ENCODE results near the gene PLEKHG7. TPM values are rescaled to one million over a fixed set of nuclear protein-coding genes. Genes with fewer than 3 reads are reported as not detected.
"Not testable (repeated sequence)": the region's sequence is repeated elsewhere in the genome, so short reads cannot be mapped to it uniquely, and the experiment has no call there.

PLEKHG7 gene
- total and polyA plus RNA-seq, 2 donors (not counting 1 experiment from before 2014, with no cell fraction given): 7.5 to 23.2 TPM

DNA sequence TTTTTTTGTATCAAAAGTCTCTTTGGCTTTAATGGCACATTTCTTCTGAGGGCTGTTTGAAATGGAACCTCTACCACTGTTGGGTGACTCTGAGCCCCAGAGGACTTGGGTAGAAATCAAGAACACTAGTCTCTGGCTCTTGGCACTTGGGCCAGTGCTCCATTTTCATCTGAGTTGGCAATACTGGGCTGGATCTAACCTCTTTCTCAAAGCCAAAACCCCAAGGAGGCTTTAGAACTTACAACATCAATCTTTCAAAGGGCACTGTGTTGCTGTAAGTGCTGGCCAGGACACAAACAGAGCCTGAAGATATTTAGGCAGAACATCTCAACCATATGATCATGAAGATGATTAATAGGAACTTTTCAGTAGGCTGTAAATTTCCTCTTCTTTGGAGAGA is 34.0 kb upstream of the PLEKHG7 start:
- Histone ChIP-seq H3K4me3 (ENCODE audit: control extremely low read depth in 1 of 5, extremely low read depth in 1 of 5, insufficient read depth in 1 of 5, low read depth in 2 of 5, low read length in 4 of 5) (no peak overlapping the region), H3K36me3 (replicated peaks in 1 of 2; ENCODE audit: control extremely low read depth in 1 of 2, control insufficient read depth in 1 of 2, extremely low read depth in 1 of 2, insufficient read depth in 2 of 2, low read length in 1 of 2) (no peaks in the 10 kb centered on the region), H3K9ac (ENCODE audit: low read length) (no peak overlapping the region), H2AFZ (ENCODE audit: insufficient read depth, low read depth, low read length, poor library complexity, severe bottlenecking) (no peak overlapping the region), H3K4me2 (replicated peaks; ENCODE audit: low read depth, low read length, poor library complexity, severe bottlenecking) (no peak overlapping the region), H3K27ac (ENCODE audit: low read length in 2 of 2) (no peak overlapping the region), H3K27me3 (replicated peaks in 1 of 4; ENCODE audit: control extremely low read depth in 1 of 4, control insufficient read depth in 3 of 4, insufficient read depth in 4 of 4, low read length in 3 of 4) (no peaks in the 10 kb centered on the region), H3K4me1 (ENCODE audit: control insufficient read depth in 2 of 2, insufficient read depth in 2 of 2, low read length in 2 of 2) (peaks cover 6 to 9% of the 10 kb centered on the region in 2 donors), H3K9me3 (ENCODE audit: control extremely low read depth in 1 of 3, control insufficient read depth in 2 of 3, insufficient read depth in 1 of 3, low read length in 2 of 3) (peaks cover 0 to 6% (median 0%) of the 10 kb centered on the region in 3 donors), H4K20me1 (ENCODE audit: control insufficient read depth, insufficient read depth, low read length, poor library complexity, severe bottlenecking) (no peaks in the 10 kb centered on the region), H3K79me2 (ENCODE audit: control insufficient read depth, insufficient read depth, low read length) (no peaks in the 10 kb centered on the region)
- Mint-ChIP-seq H3K4me1 (peaks cover 17% of the 10 kb centered on the region), H3K4me3 (no peak overlapping the region), H3K27ac (no peak overlapping the region), H3K9me3 (ENCODE audit: insufficient read depth) (no peaks in the 10 kb centered on the region), H3K27me3 (no peaks in the 10 kb centered on the region)
- intact Hi-C loops (cut with micrococcal nuclease): no loop called here
- POLR2A ChIA-PET: no interaction called here
- TF ChIP-seq EZH2 (IDR thresholded peaks at IDR 0.05; ENCODE audit: borderline replicate concordance, insufficient read depth, low read depth, low read length, poor library complexity, severe bottlenecking) (no peak), CTCF (IDR thresholded peaks at IDR 0.05) (no peak)
- no peak for DNase-seq
- CTCF ChIA-PET: no interaction called here
- no peak for ATAC-seq (ENCODE audit: low read depth)

- H3K4me3 Mint-ChIP-seq; H3K4me3 ChIP-seq (ENCODE audit: control extremely low read depth in 1 of 5, extremely low read depth in 1 of 5, insufficient read depth in 1 of 5, low read depth in 2 of 5, low read length in 4 of 5); intact Hi-C loops (cut with micrococcal nuclease); H3K9ac ChIP-seq (ENCODE audit: low read length); H3K27me3 ChIP-seq (replicated peaks in 1 of 4; ENCODE audit: control extremely low read depth in 1 of 4, control insufficient read depth in 3 of 4, insufficient read depth in 4 of 4, low read length in 3 of 4); H3K9me3 ChIP-seq (ENCODE audit: control extremely low read depth in 1 of 3, control insufficient read depth in 2 of 3, insufficient read depth in 1 of 3, low read length in 2 of 3); DNase-seq; H3K4me1 ChIP-seq (ENCODE audit: control insufficient read depth in 2 of 2, insufficient read depth in 2 of 2, low read length in 2 of 2); H3K4me2 ChIP-seq (replicated peaks; ENCODE audit: low read depth, low read length, poor library complexity, severe bottlenecking); POLR2A ChIA-PET; H3K9me3 Mint-ChIP-seq (ENCODE audit: insufficient read depth); H4K20me1 ChIP-seq (ENCODE audit: control insufficient read depth, insufficient read depth, low read length, poor library complexity, severe bottlenecking); CTCF ChIA-PET; H3K27ac ChIP-seq (ENCODE audit: low read length in 2 of 2); H3K27me3 Mint-ChIP-seq; H2AFZ ChIP-seq (ENCODE audit: insufficient read depth, low read depth, low read length, poor library complexity, severe bottlenecking); H3K27ac Mint-ChIP-seq; H3K79me2 ChIP-seq (ENCODE audit: control insufficient read depth, insufficient read depth, low read length); H3K36me3 ChIP-seq (replicated peaks in 1 of 2; ENCODE audit: control extremely low read depth in 1 of 2, control insufficient read depth in 1 of 2, extremely low read depth in 1 of 2, insufficient read depth in 2 of 2, low read length in 1 of 2): not testable (repeated sequence)
- WGBS (ENCODE audit: insufficient coverage): no CpG with 5 or more reads among the region's 11 CpGs
- H3K4me1 Mint-ChIP-seq: peaks cover 18% of the 10 kb centered on the region
- ATAC-seq (ENCODE audit: low read depth): peak; percentile 28
Measured at GRCh38 chr12:92671524-92671923, 31.3 kb upstream of the PLEKHG7 start.

Data from B cell (primary cell).